Measurements from ENCODE around the gene NCEH1. TPM values are rescaled to one million over a fixed set of nuclear protein-coding genes. Genes with fewer than 3 reads are reported as not detected.
"Not testable (repeated sequence)": the region's sequence is repeated elsewhere in the genome, so short reads cannot be mapped to it uniquely, and the experiment has no call there.

The NCEH1 gene, protein sequence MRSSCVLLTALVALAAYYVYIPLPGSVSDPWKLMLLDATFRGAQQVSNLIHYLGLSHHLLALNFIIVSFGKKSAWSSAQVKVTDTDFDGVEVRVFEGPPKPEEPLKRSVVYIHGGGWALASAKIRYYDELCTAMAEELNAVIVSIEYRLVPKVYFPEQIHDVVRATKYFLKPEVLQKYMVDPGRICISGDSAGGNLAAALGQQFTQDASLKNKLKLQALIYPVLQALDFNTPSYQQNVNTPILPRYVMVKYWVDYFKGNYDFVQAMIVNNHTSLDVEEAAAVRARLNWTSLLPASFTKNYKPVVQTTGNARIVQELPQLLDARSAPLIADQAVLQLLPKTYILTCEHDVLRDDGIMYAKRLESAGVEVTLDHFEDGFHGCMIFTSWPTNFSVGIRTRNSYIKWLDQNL
- total RNA-seq (1 to 10 TPM; 2.4 to 3.8 (median 3.5) TPM), total RNA-seq (2.4 to 42.2 (median 4.2) reads per million in 29 experiments)
- 2.8 TPM for total RNA-seq (2013)

- Histone ChIP-seq H3K36me3 (ENCODE audit: control insufficient read depth in 2 of 2, extremely low read depth in 1 of 2, insufficient read depth in 1 of 2, low read length in 1 of 2) (no peaks in the 10 kb centered on the region), H3K4me1 (ENCODE audit: control insufficient read depth in 1 of 2, extremely low read depth in 1 of 2, insufficient read depth in 2 of 2, low read length in 2 of 2) (peaks cover 4 to 14% of the 10 kb centered on the region in 2 experiments), H3K27me3 (replicated peaks in 1 of 2; ENCODE audit: control insufficient read depth in 2 of 2, extremely low read depth in 1 of 2, insufficient read depth in 2 of 2, low read length in 1 of 2) (peaks cover 0 to 4% of the 10 kb centered on the region in 2 experiments), H3K27ac (ENCODE audit: low read length) (peak within 1 kb of the TSS; percentile 34), H3K4me3 (ENCODE audit: control insufficient read depth in 1 of 2, extremely low read depth in 1 of 2, low read length in 1 of 2) (peak within 1 kb of the TSS; percentile 92 to 95), H3K9me3 (no peaks in the 10 kb centered on the region)
- DNase-seq (peak; percentile 23 to 81 (median 53)), ATAC-seq (replicated peaks in 1 of 4) (peak; percentile 93 to 97 (median 96))
- POLR2A ChIA-PET = no interaction called here
- Mint-ChIP-seq H3K27me3 (no peaks in the 10 kb centered on the region), H3K36me3 (no peaks in the 10 kb centered on the region), H3K4me1 (peaks cover 25 to 30% (median 28%) of the 10 kb centered on the region in 3 donors), H3K27ac (peak within 1 kb of the TSS; percentile 47 to 83), H3K9me3 (no peaks in the 10 kb centered on the region), H3K4me3 (peak within 1 kb of the TSS; percentile 95 to 97 (median 96))
- 0% methylated on average over 32 of the region's 41 CpGs for WGBS (ENCODE audit: insufficient coverage)
- CTCF ChIA-PET = interaction anchor here in 1 of 2 donors (0.6 to 1.1 kb wide), 4 partner anchors 18 to 43 kb away, joined by 3 to 5 read pairs (median 4); partner anchors contain the start of gene ECT2
Measured at GRCh38 chr3:172710664-172711453, at the start of gene NCEH1. Gene NCEH1, minus strand, starts transcription at chr3:172711067. Its CDS starts 83 bp downstream, at chr3:172710984.

DNA sequence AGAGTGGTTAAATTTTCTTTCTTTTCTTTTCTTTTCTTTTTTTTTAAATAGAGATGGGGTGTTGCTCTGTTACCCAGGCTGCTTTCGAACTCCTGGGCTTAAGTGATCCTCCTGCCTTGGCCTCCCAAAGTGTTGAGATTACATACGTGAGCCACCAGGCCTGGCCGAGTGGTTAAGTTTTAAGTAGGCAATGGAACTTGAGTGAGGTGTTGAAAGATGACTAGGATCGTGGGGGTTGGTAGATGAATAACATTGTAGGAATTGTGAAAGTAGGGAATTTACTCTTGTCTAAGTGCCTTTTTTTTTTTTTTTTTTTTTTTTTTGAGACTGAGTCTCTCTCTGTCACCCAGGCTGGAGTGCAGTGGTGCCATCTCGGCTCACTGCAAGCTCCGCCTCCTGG is 49.5 kb upstream of the NCEH1 start:
- H3K9me3 Mint-ChIP-seq; H3K4me3 Mint-ChIP-seq; ATAC-seq (replicated peaks in 1 of 4); H3K36me3 ChIP-seq (ENCODE audit: control insufficient read depth in 2 of 2, extremely low read depth in 1 of 2, insufficient read depth in 1 of 2, low read length in 1 of 2); H3K27me3 ChIP-seq (replicated peaks in 1 of 2; ENCODE audit: control insufficient read depth in 2 of 2, extremely low read depth in 1 of 2, insufficient read depth in 2 of 2, low read length in 1 of 2); H3K4me3 ChIP-seq (ENCODE audit: control insufficient read depth in 1 of 2, extremely low read depth in 1 of 2, low read length in 1 of 2); H3K9me3 ChIP-seq; POLR2A ChIA-PET; H3K27ac Mint-ChIP-seq; DNase-seq; H3K27me3 Mint-ChIP-seq; H3K4me1 Mint-ChIP-seq; H3K27ac ChIP-seq (ENCODE audit: low read length); CTCF ChIA-PET; H3K4me1 ChIP-seq (ENCODE audit: control insufficient read depth in 1 of 2, extremely low read depth in 1 of 2, insufficient read depth in 2 of 2, low read length in 2 of 2): not testable (repeated sequence)
- H3K36me3 Mint-ChIP-seq = peaks cover 37% of the 10 kb centered on the region
- 100% methylated on average over 2 of the region's 6 CpGs for WGBS (ENCODE audit: insufficient coverage)

GRCh38 chr3:172753125-172753524 is 42.3 kb upstream of the NCEH1 start:
- WGBS (ENCODE audit: insufficient coverage) = no CpG with 5 or more reads among the region's 1 CpG
- no peak for ATAC-seq (replicated peaks in 1 of 4)

DNA sequence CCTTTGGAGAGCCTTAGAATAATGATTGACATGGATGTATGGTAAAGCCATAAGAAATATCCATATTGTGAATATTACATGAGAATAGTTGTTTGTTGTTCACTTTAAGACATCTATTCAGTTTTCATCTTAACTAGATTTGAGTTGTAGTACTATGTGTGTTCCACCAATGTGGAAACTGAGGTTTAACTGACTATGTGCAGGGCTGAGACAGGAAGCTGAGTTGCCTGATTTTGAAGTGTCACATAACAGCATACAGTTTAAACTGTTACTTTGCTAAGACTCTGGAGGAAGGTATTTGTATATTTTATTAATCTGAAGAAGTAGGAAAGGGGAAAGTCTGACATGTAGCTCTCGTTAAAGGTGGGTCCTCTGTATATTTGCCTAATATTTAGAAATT is 41.8 kb upstream of the NCEH1 start:
- no CpG with 5 or more reads among the region's 1 CpG for WGBS (ENCODE audit: insufficient coverage)
- H3K27ac Mint-ChIP-seq = no peak overlapping the region
- no peaks in the 10 kb centered on the region for H3K27me3 Mint-ChIP-seq
- no peaks in the 10 kb centered on the region for H3K9me3 Mint-ChIP-seq
- ChIA-PET POLR2A (no interaction called here), CTCF (interaction anchor here in 1 of 2 donors (0.9 kb wide), 1 partner anchor 40 kb away, joined by 4 read pairs; no protein-coding TSS in a partner anchor)
- H3K36me3 ChIP-seq (ENCODE audit: control insufficient read depth in 2 of 2, extremely low read depth in 1 of 2, insufficient read depth in 1 of 2, low read length in 1 of 2) = peaks cover 0 to 5% of the 10 kb centered on the region in 2 donors
- no peaks in the 10 kb centered on the region for H3K9me3 ChIP-seq
- H3K4me1 Mint-ChIP-seq = peaks cover 13 to 34% (median 16%) of the 10 kb centered on the region in 3 donors
- peak overlapping the region in 1 of 3 donors; percentile 88 for H3K4me3 Mint-ChIP-seq
- ATAC-seq (replicated peaks in 1 of 4) (no peak), DNase-seq (no peak)
- no peak overlapping the region for H3K4me3 ChIP-seq (ENCODE audit: control insufficient read depth in 1 of 2, extremely low read depth in 1 of 2, low read length in 1 of 2)
- H3K27me3 ChIP-seq (replicated peaks in 1 of 2; ENCODE audit: control insufficient read depth in 2 of 2, extremely low read depth in 1 of 2, insufficient read depth in 2 of 2, low read length in 1 of 2) = no peaks in the 10 kb centered on the region
- H3K27ac ChIP-seq (ENCODE audit: low read length) = no peak overlapping the region
- peaks cover 2 to 10% of the 10 kb centered on the region in 2 experiments for H3K4me1 ChIP-seq (ENCODE audit: control insufficient read depth in 1 of 2, extremely low read depth in 1 of 2, insufficient read depth in 2 of 2, low read length in 2 of 2)
- peaks cover 4% of the 10 kb centered on the region for H3K36me3 Mint-ChIP-seq

More at GRCh38 chr3:172753125-172753524, 42.3 kb upstream of the NCEH1 start:
- H3K4me3 ChIP-seq (ENCODE audit: control insufficient read depth in 1 of 2, extremely low read depth in 1 of 2, low read length in 1 of 2) = no peak overlapping the region
- Mint-ChIP-seq H3K36me3 (peaks cover 8% of the 10 kb centered on the region), H3K27me3 (no peaks in the 10 kb centered on the region), H3K27ac (no peak overlapping the region), H3K9me3 (no peaks in the 10 kb centered on the region), H3K4me1 (peaks cover 13 to 34% (median 16%) of the 10 kb centered on the region in 3 donors), H3K4me3 (no peak overlapping the region)
- DNase-seq = no peak
- POLR2A ChIA-PET = no interaction called here
- CTCF ChIA-PET = interaction anchor here in 1 of 2 donors (0.9 kb wide), 1 partner anchor 40 kb away, joined by 4 read pairs; no protein-coding TSS in a partner anchor
- no peaks in the 10 kb centered on the region for H3K9me3 ChIP-seq
- H3K4me1 ChIP-seq (ENCODE audit: control insufficient read depth in 1 of 2, extremely low read depth in 1 of 2, insufficient read depth in 2 of 2, low read length in 2 of 2) = peaks cover 2 to 10% of the 10 kb centered on the region in 2 experiments
- peaks cover 0 to 5% of the 10 kb centered on the region in 2 donors for H3K36me3 ChIP-seq (ENCODE audit: control insufficient read depth in 2 of 2, extremely low read depth in 1 of 2, insufficient read depth in 1 of 2, low read length in 1 of 2)
- H3K27me3 ChIP-seq (replicated peaks in 1 of 2; ENCODE audit: control insufficient read depth in 2 of 2, extremely low read depth in 1 of 2, insufficient read depth in 2 of 2, low read length in 1 of 2) = no peaks in the 10 kb centered on the region
- H3K27ac ChIP-seq (ENCODE audit: low read length) = no peak overlapping the region

DNA sequence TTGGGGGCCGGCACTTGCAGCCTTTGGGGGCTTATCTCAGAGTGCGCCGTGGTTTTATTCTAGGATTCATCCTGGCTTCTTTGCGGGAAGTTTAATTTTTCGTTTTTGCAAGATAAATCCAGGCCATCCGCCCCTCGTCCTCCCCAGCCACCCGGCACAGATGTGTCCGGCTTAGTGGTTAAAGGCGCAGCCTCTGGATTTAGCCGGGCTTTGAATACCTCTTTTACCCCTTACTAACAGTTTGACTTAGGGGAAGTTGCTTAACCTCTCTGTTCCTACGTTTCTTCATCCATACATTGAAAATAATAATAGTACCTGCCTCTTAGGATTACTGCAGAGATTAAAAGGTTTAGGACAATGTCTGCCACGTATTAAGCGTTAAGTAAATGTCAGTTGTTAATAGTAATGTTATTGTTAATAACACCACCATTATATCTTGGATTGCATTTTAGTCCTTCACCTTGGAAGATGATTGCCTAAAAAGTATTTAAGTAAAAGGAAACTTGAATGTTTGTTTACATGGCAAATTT is 40.4 kb upstream of the NCEH1 start:
- H3K27me3 Mint-ChIP-seq = no peaks in the 10 kb centered on the region
- no peaks in the 10 kb centered on the region for H3K9me3 Mint-ChIP-seq
- H3K27me3 ChIP-seq (replicated peaks in 1 of 2; ENCODE audit: control insufficient read depth in 2 of 2, extremely low read depth in 1 of 2, insufficient read depth in 2 of 2, low read length in 1 of 2) = no peaks in the 10 kb centered on the region
- peak overlapping the region in 1 of 2 donors; percentile 35 for H3K27ac Mint-ChIP-seq
- peaks cover 13 to 34% (median 16%) of the 10 kb centered on the region in 3 donors for H3K4me1 Mint-ChIP-seq
- DNase-seq = no peak
- peak overlapping the region; percentile 42 for H3K27ac ChIP-seq (ENCODE audit: low read length)
- peaks cover 2 to 10% of the 10 kb centered on the region in 2 experiments for H3K4me1 ChIP-seq (ENCODE audit: control insufficient read depth in 1 of 2, extremely low read depth in 1 of 2, insufficient read depth in 2 of 2, low read length in 2 of 2)
- no CpG with 5 or more reads among the region's 14 CpGs for WGBS (ENCODE audit: insufficient coverage)
- H3K4me3 ChIP-seq (ENCODE audit: control insufficient read depth in 1 of 2, extremely low read depth in 1 of 2, low read length in 1 of 2) = peak overlapping the region; percentile 89 to 96
- H3K4me3 Mint-ChIP-seq = peak overlapping the region; percentile 88 to 96 (median 92)
- peaks cover 0 to 5% of the 10 kb centered on the region in 2 donors for H3K36me3 ChIP-seq (ENCODE audit: control insufficient read depth in 2 of 2, extremely low read depth in 1 of 2, insufficient read depth in 1 of 2, low read length in 1 of 2)
- H3K36me3 Mint-ChIP-seq = no peaks in the 10 kb centered on the region
- CTCF ChIA-PET = interaction anchor here in 1 of 2 donors (0.7 to 1.3 kb wide), 2 partner anchors 41 to 228 kb away, joined by 4 to 5 read pairs; partner anchors contain the start of genes NCEH1 and TNFSF10
- POLR2A ChIA-PET = interaction anchor here in 1 of 2 donors (0.6 kb wide), 1 partner anchor 171 kb away, joined by 3 read pairs; no protein-coding TSS in a partner anchor
- ATAC-seq (replicated peaks in 1 of 4) = no peak
- no peaks in the 10 kb centered on the region for H3K9me3 ChIP-seq
